RWPE2 (cell line): ENCODE results near the gene MCF2L.

ENCODE experiments used
- ATAC-seq: fragments of 200-7000 bp; cut with Tn5 transposase; 3 replicates; pipeline ENCODE4 v1.9.1; 2021; ENCODE audit warnings: low read depth
- DNase-seq: peaks from one replicate; pipeline ENCODE4 v3.0.0-alpha.2; 2020; ENCODE audit warnings: low spot score
- H3K27ac ChIP-seq: fragments of 450-650 bp; 2 replicates; pipeline ENCODE4 v1.5.1; 2017; ENCODE audit warnings: mild to moderate bottlenecking; ENCODE audit not compliant: poor library complexity, severe bottlenecking
- H3K27me3 ChIP-seq: fragments of 250-450 bp; sonication (Bioruptor Pico); 2 replicates; pipeline ENCODE4 v1.5.1; 2021; ENCODE audit warnings: mild to moderate bottlenecking, moderate library complexity; ENCODE audit not compliant: insufficient read depth, poor library complexity, severe bottlenecking
- H3K36me3 ChIP-seq: fragments of 250-450 bp; sonication (Bioruptor Pico); 2 replicates; pipeline ENCODE4 v1.5.1; 2020; ENCODE audit warnings: low read depth, mild to moderate bottlenecking, moderate library complexity
- H3K4me1 ChIP-seq: fragments of 250-450 bp; sonication (Bioruptor Pico); 2 replicates; pipeline ENCODE4 v1.5.1; 2021; ENCODE audit warnings: mild to moderate bottlenecking, moderate library complexity; ENCODE audit not compliant: insufficient read depth, poor library complexity, severe bottlenecking
- H3K4me3 ChIP-seq: fragments of 250-450 bp; sonication (Bioruptor Pico); 2 replicates; pipeline ENCODE4 v1.5.1; 2021; ENCODE audit warnings: mild to moderate bottlenecking, moderate library complexity; ENCODE audit not compliant: severe bottlenecking
- H3K9me3 ChIP-seq: fragments of 250-450 bp; sonication (Bioruptor Pico); 2 replicates; pipeline ENCODE4 v1.5.1; 2021; ENCODE audit warnings: mild to moderate bottlenecking, moderate library complexity; ENCODE audit not compliant: severe bottlenecking
- CTCF ChIP-seq: fragments of 450-650 bp; IDR thresholded peaks from one replicate; pipeline ENCODE4 v1.5.1; 2017; ENCODE audit warnings: mild to moderate bottlenecking, moderate library complexity; ENCODE audit not compliant: poor library complexity, severe bottlenecking

MCF2L gene

DNA sequence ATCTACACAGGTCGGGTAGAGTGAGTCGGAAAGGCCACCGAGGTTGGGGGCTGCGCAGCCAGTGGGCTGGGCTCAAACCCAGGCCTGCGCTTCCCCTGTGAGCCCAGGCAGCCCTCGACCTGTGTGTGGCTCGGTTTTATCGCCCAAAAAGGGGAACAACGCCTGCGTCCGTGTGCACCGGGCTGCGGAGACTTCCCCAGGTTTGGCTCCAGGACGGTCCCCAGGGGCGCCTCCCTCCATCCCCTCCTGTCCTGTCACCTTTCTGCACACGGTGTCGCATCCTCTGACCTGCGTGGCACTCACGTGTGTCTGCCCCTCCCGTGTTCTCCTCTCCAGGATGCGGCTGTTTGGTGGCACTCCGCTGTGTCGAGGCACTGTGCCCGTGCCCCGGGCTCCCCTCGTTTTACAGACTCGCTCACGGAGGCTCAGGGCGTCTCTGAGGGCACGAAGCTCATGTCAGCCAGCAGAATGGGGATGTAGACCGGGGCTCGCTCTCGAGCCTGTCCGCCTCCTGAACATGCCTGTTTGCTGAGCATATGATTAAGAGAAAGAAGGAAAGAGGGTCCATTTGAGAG, 25.9 kb downstream of the MCF2L start:
- ATAC-seq: no peak
- Histone ChIP-seq H3K27me3 (peaks cover 9% of the 10 kb centered on the region), H3K9me3 (no peaks in the 10 kb centered on the region), H3K36me3 (no peaks in the 10 kb centered on the region), H3K4me3 (no peak overlapping the region), H3K27ac (no peak overlapping the region), H3K4me1 (no peaks in the 10 kb centered on the region)
- no peak for TF ChIP-seq CTCF
- no peak for DNase-seq

GRCh38 chr13:112995395-112996191, 26.6 kb downstream of the MCF2L start:
- DNase-seq (no peak), ATAC-seq (peak; percentile 40; the same call in 1 of the 3 replicates)
- Histone ChIP-seq H3K4me1 (no peaks in the 10 kb centered on the region), H3K27me3 (peaks cover 12% of the 10 kb centered on the region), H3K4me3 (no peak overlapping the region), H3K27ac (no peak overlapping the region), H3K36me3 (no peaks in the 10 kb centered on the region), H3K9me3 (no peaks in the 10 kb centered on the region)
- TF ChIP-seq CTCF: no peak

DNA sequence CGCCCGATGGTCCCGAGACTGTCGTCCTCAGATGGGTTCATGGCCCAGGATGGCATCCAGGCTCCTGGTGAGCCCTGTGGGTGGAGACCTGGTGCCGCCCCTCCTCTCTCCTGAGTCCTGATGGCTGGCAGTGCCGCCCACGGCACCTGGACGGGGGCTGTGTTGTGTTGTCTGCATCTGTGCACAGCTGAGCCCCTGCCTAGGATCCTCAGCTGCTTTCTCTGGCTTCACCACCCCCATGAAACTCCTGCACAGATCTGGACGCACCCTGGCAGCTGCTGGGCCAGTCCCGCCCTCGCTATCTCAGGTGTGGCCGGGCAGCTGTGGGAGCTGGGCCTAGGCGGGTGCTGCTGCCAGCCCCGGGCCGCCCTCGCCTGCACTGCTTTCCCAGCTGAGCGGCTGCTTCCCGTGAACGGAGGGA, 27.7 kb downstream of the MCF2L start:
- H3K27me3 ChIP-seq: peaks cover 18% of the 10 kb centered on the region
- H3K4me3 ChIP-seq: no peak overlapping the region
- no peak overlapping the region for H3K27ac ChIP-seq
- no peaks in the 10 kb centered on the region for H3K9me3 ChIP-seq
- no peaks in the 10 kb centered on the region for H3K4me1 ChIP-seq
- no peak for DNase-seq
- no peaks in the 10 kb centered on the region for H3K36me3 ChIP-seq
- no peak for TF ChIP-seq CTCF
- ATAC-seq: no peak

DNA sequence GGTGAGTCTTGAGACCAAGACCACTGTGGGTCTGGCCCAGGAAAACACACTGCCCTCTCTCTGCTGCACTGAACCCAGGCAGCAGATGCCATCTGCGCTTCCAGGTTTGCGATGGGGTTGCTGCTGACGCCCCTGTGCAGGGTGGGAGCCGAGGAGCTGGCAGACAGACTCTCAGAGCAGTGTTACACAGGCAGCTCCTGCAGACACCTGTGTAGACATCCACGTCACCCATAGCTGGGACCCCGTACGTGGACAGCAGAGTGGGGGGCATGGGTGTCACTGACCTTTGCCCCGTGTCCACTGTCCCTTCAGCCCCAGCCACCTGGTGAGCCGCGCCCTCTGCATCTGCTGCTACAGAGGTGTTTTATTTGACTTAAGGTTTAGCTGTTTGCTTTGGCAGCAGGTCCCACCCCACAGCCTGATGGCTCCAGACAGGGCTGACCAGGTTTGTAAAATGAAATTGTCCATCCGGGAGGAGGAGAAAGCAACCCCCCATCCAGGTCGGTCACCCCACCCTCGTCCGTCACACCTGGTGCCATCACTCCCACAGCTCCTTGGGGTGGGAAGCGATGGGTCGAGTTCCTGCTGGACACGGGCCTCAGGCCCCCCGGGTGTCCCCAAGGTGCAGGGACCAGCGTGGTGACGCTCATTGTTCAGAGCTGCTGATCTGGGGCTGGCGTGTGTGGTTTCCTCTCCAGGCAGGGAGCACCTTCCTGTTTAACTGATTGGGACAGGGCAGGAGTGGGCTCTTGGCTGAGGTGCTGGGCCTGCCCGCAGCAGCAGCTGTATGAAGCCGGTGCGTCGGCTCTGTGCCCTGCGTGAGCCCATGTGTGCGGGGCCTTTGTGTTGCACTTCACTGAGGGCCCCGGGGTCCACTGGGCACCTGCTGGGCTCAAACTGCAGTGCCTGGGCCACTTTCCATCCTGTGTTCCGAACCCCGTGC, 28.4 kb downstream of the MCF2L start:
- ATAC-seq (no peak), DNase-seq (no peak)
- Histone ChIP-seq H3K27ac (no peak overlapping the region), H3K9me3 (no peaks in the 10 kb centered on the region), H3K4me3 (no peak overlapping the region), H3K4me1 (no peaks in the 10 kb centered on the region), H3K27me3 (peaks cover 24% of the 10 kb centered on the region), H3K36me3 (no peaks in the 10 kb centered on the region)
- TF ChIP-seq CTCF: no peak
